ENCODE measurements around the gene MEGF11.

MEGF11 gene

DNA sequence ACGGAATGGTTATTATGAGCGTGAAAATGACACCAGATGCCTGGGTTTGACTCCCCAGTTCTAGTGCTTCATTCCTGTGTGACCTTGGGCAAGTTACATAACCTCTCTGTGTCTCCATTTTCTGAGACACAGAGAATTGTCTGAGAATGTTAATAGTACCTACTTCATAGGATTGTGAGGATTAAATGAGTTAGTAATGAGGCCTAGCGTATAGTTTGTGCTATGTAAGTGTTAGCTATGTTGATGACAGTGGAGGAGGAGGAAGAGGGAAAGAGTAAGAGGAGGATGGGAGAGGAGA, 150.3 kb downstream of the MEGF11 start:
- no peak overlapping the region for H3K4me2 ChIP-seq (ENCODE audit: low read depth, low read length, poor library complexity, severe bottlenecking)
- no peaks in the 10 kb centered on the region for H3K9me2 ChIP-seq (replicated peaks; ENCODE audit: low read depth, low read length)
- no peak for TF ChIP-seq EZH2phosphoT487 (IDR thresholded peaks at IDR 0.05; ENCODE audit: borderline replicate concordance)
- TF ChIP-seq, protein P1, sequence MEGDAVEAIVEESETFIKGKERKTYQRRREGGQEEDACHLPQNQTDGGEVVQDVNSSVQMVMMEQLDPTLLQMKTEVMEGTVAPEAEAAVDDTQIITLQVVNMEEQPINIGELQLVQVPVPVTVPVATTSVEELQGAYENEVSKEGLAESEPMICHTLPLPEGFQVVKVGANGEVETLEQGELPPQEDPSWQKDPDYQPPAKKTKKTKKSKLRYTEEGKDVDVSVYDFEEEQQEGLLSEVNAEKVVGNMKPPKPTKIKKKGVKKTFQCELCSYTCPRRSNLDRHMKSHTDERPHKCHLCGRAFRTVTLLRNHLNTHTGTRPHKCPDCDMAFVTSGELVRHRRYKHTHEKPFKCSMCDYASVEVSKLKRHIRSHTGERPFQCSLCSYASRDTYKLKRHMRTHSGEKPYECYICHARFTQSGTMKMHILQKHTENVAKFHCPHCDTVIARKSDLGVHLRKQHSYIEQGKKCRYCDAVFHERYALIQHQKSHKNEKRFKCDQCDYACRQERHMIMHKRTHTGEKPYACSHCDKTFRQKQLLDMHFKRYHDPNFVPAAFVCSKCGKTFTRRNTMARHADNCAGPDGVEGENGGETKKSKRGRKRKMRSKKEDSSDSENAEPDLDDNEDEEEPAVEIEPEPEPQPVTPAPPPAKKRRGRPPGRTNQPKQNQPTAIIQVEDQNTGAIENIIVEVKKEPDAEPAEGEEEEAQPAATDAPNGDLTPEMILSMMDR (conservative IDR thresholded peaks at IDR 0.05; ENCODE audit: low read length) = no peak
- no peak overlapping the region for H3K9ac ChIP-seq (ENCODE audit: low read depth, low read length, poor library complexity, severe bottlenecking)
- no peaks in the 10 kb centered on the region for H4K20me1 ChIP-seq (ENCODE audit: insufficient read depth, low read length, poor library complexity, severe bottlenecking)
- H3F3A ChIP-seq (ENCODE audit: low read depth) = no peaks in the 10 kb centered on the region
- no peaks in the 10 kb centered on the region for H3K4me1 ChIP-seq (ENCODE audit: insufficient read depth, low read length, poor library complexity, severe bottlenecking)
- no peak overlapping the region for H2AFZ ChIP-seq (ENCODE audit: low read length)
- H3K27me3 ChIP-seq (ENCODE audit: insufficient read depth, low read length, poor library complexity, severe bottlenecking) = no peaks in the 10 kb centered on the region
- H3K79me2 ChIP-seq (ENCODE audit: insufficient read depth, low read length) = no peaks in the 10 kb centered on the region
- H3K9me3 ChIP-seq (ENCODE audit: insufficient read depth, low read depth, low read length) = no peaks in the 10 kb centered on the region
- H3K36me3 ChIP-seq (ENCODE audit: insufficient read depth, low read length) = no peaks in the 10 kb centered on the region
- no peak overlapping the region for H3K4me3 ChIP-seq (ENCODE audit: low read length, poor library complexity, severe bottlenecking)

- Histone ChIP-seq H4K20me1 (ENCODE audit: insufficient read depth, low read length, poor library complexity, severe bottlenecking) (no peaks in the 10 kb centered on the region), H3K4me1 (ENCODE audit: insufficient read depth, low read length, poor library complexity, severe bottlenecking) (no peaks in the 10 kb centered on the region), H3K4me2 (ENCODE audit: low read depth, low read length, poor library complexity, severe bottlenecking) (no peak overlapping the region), H3K36me3 (ENCODE audit: insufficient read depth, low read length) (no peaks in the 10 kb centered on the region), H3K79me2 (ENCODE audit: insufficient read depth, low read length) (no peaks in the 10 kb centered on the region), H2AFZ (ENCODE audit: low read length) (no peak overlapping the region), H3K9me3 (ENCODE audit: insufficient read depth, low read depth, low read length) (no peaks in the 10 kb centered on the region), H3K4me3 (ENCODE audit: low read length, poor library complexity, severe bottlenecking) (no peak overlapping the region), H3K27me3 (ENCODE audit: insufficient read depth, low read length, poor library complexity, severe bottlenecking) (no peaks in the 10 kb centered on the region), H3F3A (ENCODE audit: low read depth) (no peaks in the 10 kb centered on the region), H3K9me2 (replicated peaks; ENCODE audit: low read depth, low read length) (no peaks in the 10 kb centered on the region), H3K9ac (ENCODE audit: low read depth, low read length, poor library complexity, severe bottlenecking) (no peak overlapping the region)
- TF ChIP-seq, protein P1 (conservative IDR thresholded peaks at IDR 0.05; ENCODE audit: low read length) = no peak
- TF ChIP-seq EZH2phosphoT487 (IDR thresholded peaks at IDR 0.05; ENCODE audit: borderline replicate concordance) = no peak
Observed at GRCh38 chr15:66102563-66103292, 150.8 kb downstream of the MEGF11 start.

- no peak overlapping the region for H3K4me3 ChIP-seq (ENCODE audit: low read length, poor library complexity, severe bottlenecking)
- no peak overlapping the region for H3K4me2 ChIP-seq (ENCODE audit: low read depth, low read length, poor library complexity, severe bottlenecking)
- H3K9ac ChIP-seq (ENCODE audit: low read depth, low read length, poor library complexity, severe bottlenecking) = no peak overlapping the region
- TF ChIP-seq, protein P1 (conservative IDR thresholded peaks at IDR 0.05; ENCODE audit: low read length) = no peak
- TF ChIP-seq EZH2phosphoT487 (IDR thresholded peaks at IDR 0.05; ENCODE audit: borderline replicate concordance) = no peak
- H3K79me2 ChIP-seq (ENCODE audit: insufficient read depth, low read length) = no peaks in the 10 kb centered on the region
- H3K9me3 ChIP-seq (ENCODE audit: insufficient read depth, low read depth, low read length) = no peaks in the 10 kb centered on the region
- H3K27me3 ChIP-seq (ENCODE audit: insufficient read depth, low read length, poor library complexity, severe bottlenecking) = no peaks in the 10 kb centered on the region
- no peaks in the 10 kb centered on the region for H3K9me2 ChIP-seq (replicated peaks; ENCODE audit: low read depth, low read length)
- H3K36me3 ChIP-seq (ENCODE audit: insufficient read depth, low read length) = no peaks in the 10 kb centered on the region
- H3F3A ChIP-seq (ENCODE audit: low read depth) = no peaks in the 10 kb centered on the region
- H2AFZ ChIP-seq (ENCODE audit: low read length) = no peak overlapping the region
- H4K20me1 ChIP-seq (ENCODE audit: insufficient read depth, low read length, poor library complexity, severe bottlenecking) = no peaks in the 10 kb centered on the region
- no peaks in the 10 kb centered on the region for H3K4me1 ChIP-seq (ENCODE audit: insufficient read depth, low read length, poor library complexity, severe bottlenecking)
Observed at GRCh38 chr15:66101715-66102395, 151.7 kb downstream of the MEGF11 start.
